Measurements from ENCODE around the gene CARD19. TPM values are rescaled to one million over a fixed set of nuclear protein-coding genes. Genes with fewer than 3 reads are reported as not detected.

The CARD19 gene
- total RNA-seq, 1 experiment from 2014 or later, result 36.6 TPM

DNA sequence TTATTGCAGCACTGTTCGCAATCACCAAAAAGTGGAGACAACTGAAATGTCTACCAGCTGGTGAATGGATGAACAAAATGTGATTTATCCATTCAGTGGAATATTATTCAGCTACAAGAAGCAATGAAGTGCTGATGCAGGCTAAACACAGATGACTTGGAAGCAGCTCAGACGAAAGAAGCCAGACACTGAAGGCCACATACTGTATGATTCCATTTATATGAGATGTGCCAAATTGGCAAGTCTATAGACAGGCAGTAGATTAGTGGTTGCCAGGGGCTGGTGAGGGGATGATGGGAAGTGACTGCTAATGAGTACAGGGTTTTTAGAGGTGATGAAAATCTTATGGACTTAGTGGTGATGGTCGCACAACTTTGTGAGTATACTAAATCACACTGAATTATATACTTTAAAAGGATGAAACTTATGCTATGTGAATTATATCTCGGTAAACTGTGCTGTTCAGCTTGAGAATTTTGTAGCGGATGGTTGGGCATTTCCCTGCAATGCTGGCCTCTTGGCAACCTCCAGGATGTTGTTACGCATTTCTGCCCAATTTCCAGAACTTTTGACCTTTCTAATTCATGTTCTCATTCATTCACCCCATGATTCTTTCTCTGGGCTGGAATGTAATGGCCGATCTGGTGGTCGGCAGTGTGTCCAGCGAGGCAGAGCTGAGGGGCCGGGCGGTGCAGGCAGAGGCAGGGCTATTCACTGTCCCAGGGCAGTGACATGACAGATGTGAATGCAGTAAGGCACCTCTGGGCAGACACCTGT is 66.0 kb downstream of the CARD19 start:
- H3K9me3 Mint-ChIP-seq (ENCODE audit: unreplicated experiment), result no peaks in the 10 kb centered on the region
- no peaks in the 10 kb centered on the region for H3K36me3 Mint-ChIP-seq (ENCODE audit: insufficient read depth, unreplicated experiment)
- no peak for DNase-seq (ENCODE audit: unreplicated experiment)
- H3K4me1 Mint-ChIP-seq (ENCODE audit: insufficient read depth, unreplicated experiment), result no peaks in the 10 kb centered on the region
- intact Hi-C loops (cut with micrococcal nuclease), result no loop called here
- TF ChIP-seq, protein P1, sequence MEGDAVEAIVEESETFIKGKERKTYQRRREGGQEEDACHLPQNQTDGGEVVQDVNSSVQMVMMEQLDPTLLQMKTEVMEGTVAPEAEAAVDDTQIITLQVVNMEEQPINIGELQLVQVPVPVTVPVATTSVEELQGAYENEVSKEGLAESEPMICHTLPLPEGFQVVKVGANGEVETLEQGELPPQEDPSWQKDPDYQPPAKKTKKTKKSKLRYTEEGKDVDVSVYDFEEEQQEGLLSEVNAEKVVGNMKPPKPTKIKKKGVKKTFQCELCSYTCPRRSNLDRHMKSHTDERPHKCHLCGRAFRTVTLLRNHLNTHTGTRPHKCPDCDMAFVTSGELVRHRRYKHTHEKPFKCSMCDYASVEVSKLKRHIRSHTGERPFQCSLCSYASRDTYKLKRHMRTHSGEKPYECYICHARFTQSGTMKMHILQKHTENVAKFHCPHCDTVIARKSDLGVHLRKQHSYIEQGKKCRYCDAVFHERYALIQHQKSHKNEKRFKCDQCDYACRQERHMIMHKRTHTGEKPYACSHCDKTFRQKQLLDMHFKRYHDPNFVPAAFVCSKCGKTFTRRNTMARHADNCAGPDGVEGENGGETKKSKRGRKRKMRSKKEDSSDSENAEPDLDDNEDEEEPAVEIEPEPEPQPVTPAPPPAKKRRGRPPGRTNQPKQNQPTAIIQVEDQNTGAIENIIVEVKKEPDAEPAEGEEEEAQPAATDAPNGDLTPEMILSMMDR (IDR thresholded peaks at IDR 0.05; ENCODE audit: unreplicated experiment), result no peak
- POLR2A ChIA-PET, result interaction anchor here (0.6 kb wide), 1 partner anchor 128 kb away, joined by 3 read pairs; no protein-coding TSS in a partner anchor
- BruUV-seq (replicated peaks), result no TSS peak
- H3K4me3 Mint-ChIP-seq (ENCODE audit: unreplicated experiment), result no peak overlapping the region
- H3K27me3 Mint-ChIP-seq (ENCODE audit: insufficient read depth, unreplicated experiment), result no peaks in the 10 kb centered on the region
- H3K27ac Mint-ChIP-seq (ENCODE audit: low read depth, unreplicated experiment), result no peak overlapping the region
- CTCF ChIA-PET, result interaction anchor here (0.6 to 3.8 kb wide), 9 partner anchors 8 to 438 kb away, joined by 3 to 19 read pairs (median 3); no protein-coding TSS in a partner anchor

Other genes with a start within 250 kb of the CARD19 start
- gene ZNF484, start 218.2 kb upstream of the CARD19 start, total RNA-seq (2022), result 7.1 and 7.3 TPM in 2 replicates
- gene FGD3, start 148.7 kb upstream of the CARD19 start, total RNA-seq (2022), result not detected in 2 replicates
- not detected in 2 replicates for gene SUSD3, start 37.5 kb upstream of the CARD19 start, total RNA-seq (2022)
- 51.0 and 64.7 TPM in 2 replicates for gene NINJ1, start 38.0 kb downstream of the CARD19 start, total RNA-seq (2022)
- 0.07 and 0.29 TPM in 2 replicates for gene WNK2, start 87.9 kb downstream of the CARD19 start, total RNA-seq (2022)